SHP77 (cell line): ENCODE results near the gene SNRNP48.
A peak's percentile ranks its signal among the peaks of the same experiment; 100 is the strongest.

ENCODE experiments used
- DNase-seq, 2 experiments: peaks; one replicate each; lab custom pipeline; 2025; lab: John Stamatoyannopoulos, UW

Gene SNRNP48

GRCh38 chr6:7593229-7593628 is 3.2 kb downstream of the SNRNP48 start:
- no peak for DNase-seq

- no peak for DNase-seq
Observed at GRCh38 chr6:7594579-7595125, 4.7 kb downstream of the SNRNP48 start.

GRCh38 chr6:7604003-7604402 is 14.0 kb downstream of the SNRNP48 start:
- DNase-seq: no peak

DNA sequence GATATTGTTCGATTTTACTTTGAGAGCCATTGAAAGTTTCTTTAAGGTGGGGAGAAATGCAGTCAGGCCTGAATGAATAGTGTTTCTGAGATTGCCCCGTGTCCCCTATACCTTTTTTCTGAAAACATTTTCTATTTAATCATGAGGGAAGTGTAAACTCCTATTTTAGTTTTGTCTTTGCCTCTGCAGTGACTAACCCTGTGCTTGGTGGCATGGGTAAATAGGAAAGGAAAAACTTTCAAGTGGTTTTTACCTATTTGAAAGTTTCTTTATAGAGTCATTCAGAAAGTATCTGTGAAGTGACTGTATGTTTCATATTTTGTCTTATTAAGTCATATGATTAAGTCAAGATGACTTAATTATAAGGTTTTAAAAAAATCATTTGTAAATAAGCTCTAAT is 14.5 kb downstream of the SNRNP48 start:
- no peak for DNase-seq

DNA sequence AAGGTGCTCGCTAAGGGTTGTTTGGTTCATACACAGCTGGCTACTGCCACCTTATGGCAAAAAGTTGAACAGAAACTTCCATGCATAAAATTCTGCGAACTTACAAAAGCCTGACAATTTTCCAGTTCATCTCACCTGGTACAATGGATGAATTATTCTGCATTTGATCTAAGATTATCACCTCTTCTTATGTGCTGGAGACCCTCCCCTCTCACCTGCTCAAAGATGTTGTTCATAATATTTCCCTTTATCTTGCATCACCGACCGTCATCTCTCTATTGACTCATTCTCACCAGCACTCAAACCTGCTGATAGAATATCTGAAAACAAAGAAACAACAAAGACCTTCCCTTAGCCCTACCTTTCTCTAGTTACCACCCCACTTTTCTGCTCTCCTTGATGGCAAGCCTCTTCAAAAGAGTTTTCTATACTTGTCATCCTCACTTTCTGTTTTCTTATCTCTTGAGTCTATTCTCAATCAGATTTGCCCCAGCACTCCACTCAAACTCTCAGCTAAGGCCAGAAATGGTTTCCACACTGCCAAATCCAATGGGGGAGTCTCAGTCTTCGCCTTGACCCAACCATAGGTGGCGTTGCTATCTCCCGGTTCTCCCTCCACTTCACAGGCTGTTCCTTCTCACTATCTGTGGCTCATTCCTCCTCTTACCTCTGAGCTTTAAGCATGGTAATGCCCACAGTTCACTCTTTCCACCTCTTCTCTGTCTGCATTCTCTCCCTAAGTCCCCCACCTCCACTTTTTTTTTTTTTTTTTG is 25.8 kb downstream of the SNRNP48 start:
- peak; percentile 24 to 49 for DNase-seq

GRCh38 chr6:7617801-7618764 is 28.1 kb downstream of the SNRNP48 start:
- DNase-seq: no peak

DNA sequence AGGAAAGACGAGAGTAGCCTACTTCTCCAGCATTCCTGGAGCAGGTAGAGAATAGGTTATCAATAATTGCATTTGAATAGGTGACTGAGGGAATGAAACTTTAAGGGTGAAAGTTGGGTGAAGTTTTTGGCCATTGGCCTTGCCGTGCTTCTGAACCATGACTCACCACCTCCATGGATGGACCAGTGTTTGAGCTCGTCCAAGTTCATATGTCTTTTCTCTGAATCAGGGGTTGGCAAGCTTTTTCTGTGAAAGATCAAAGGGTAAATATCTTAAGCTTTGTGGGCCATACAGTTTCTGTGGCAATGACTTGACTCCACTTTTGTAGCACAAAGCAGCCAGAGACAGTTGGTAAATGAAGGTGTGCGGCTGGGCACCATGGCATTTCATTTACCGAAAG is 31.8 kb downstream of the SNRNP48 start:
- DNase-seq: no peak

DNA sequence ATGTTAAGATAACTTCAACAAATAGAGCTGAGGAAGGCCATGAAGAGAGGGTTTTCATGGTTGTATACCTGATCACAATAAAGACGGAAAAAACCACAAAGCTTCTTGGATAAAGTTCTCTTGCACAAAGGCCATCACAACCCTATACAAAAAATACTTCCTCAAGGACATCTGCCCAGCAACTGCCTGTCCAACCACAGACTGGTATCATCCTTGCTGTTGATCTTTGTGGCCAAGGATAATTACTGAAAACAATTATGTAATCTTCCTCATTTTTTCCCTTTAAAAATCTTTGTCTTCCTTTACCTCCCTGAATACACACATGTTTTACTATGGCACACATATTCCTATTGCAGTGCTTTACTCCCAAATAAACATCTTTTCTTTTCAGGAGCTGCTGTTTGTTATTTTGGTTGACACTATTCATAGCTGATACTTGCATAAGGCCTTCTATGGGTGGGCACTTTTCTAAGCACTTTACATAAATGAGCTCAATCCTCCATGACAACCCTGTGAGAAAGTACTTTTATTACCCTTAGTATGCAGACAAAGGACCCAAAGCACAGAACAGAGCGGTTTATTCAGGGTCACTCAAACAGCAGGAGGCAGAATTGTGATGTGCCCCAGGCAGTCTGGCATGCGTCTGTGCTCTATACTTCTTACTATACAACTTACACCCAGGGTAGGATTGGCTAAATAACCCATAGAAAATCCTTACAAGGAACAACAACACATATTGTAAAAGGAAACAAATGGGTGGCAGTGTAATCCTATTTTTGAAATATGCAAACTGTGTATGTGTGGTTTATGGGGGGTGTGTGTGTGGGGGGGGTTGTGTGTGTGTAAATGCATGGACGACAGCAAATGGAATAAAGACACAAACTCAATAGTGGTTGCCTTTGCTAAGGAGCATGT is 35.1 kb downstream of the SNRNP48 start:
- no peak for DNase-seq

DNA sequence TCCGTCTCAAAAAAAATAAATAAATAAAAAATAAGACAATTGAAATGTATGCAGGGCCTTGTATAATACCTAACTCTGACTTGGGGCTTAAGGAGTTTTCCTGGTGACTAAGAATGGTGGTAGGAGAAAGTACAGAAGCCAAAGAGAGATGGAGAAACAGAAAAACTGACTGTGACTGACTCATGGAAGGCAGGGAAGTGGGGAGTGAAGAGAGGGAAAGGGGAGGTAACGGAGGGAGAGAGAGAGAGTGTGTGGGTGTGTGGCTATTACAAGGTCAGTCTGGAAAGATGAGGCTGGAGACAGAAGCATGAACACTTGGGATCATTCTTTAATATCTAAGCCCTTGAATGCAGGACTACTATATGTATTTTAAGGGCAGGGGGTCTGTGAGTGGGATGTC is 38.5 kb downstream of the SNRNP48 start:
- no peak for DNase-seq

- no peak for DNase-seq
Observed at GRCh38 chr6:7628909-7629308, 38.9 kb downstream of the SNRNP48 start.

DNA sequence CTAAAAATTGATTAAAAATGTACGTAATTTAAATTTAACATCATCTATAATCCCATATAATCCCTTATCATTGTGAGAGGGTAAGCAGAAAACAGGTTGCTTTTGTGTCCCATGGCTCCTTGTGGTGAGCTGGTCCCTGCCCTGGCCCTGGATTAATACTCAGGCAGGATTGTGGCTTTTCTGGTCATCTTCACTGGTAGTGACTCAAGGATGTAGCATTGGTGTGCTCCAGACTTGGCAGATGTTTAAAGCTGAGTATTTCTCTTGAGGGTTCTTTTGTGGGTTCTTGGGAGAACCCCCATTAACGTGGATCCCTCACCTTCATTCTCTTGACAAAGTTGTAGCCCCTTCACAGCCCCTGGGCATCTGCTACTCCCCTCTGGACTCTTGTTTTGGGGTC is 39.3 kb downstream of the SNRNP48 start:
- DNase-seq: no peak

DNA sequence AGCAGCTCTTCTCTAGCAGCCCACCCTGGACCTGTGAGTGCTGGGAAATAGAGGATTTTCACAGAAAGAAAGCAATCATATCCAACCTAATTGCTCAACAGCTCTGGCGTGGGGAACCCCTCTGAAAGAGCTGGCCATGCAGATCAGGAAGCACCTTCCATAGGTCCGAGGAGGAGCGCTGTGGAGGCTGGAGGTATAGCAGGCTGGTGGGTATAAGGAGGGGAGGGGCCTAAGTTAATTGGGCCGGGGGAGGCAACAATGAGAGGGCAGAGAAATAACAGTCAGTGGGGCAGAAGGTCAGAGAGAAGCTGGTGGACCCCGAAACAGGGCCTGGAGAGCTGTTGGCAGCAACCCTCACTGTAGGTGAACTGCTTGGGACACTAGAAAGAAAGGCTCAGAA is 40.8 kb downstream of the SNRNP48 start:
- no peak for DNase-seq

- DNase-seq: no peak
Observed at GRCh38 chr6:7631466-7631865, 41.5 kb downstream of the SNRNP48 start.

DNA sequence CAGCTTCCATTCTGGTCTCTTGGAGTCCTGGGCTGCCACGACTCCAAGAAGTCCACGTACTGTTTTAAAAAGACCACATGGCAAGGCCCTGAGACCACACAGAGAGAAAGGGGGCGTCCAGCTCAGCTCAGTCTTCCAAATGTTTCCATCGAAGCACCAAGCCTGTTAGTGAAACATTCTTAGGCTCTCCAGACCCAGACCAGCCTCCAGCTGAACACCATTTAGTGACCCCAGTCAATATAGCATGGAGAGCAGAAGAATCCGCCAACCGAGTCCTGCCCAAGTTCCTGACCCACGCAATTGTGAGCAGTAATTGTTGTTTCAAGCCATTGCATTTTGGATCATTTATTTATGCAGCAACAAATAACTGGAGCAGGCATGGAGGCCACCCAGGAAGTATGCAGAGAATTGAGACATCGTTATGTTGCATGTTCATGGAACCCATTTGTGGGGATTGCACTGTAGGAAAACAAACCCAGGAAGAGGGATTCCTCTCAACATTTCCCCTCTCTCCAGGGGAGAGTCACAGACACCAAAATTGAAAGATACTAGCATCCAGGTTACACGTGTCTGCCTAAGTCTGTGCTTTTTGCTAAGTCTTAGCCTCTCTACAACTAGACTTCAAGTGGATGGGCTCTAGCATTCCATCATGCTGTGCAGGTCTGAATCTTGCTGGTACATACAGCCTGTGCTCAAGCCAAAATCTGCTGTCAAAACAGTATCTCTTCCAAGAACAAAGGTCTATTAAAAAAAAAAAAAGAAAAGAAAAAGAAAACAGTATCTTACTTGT is 42.7 kb downstream of the SNRNP48 start:
- DNase-seq: no peak

DNA sequence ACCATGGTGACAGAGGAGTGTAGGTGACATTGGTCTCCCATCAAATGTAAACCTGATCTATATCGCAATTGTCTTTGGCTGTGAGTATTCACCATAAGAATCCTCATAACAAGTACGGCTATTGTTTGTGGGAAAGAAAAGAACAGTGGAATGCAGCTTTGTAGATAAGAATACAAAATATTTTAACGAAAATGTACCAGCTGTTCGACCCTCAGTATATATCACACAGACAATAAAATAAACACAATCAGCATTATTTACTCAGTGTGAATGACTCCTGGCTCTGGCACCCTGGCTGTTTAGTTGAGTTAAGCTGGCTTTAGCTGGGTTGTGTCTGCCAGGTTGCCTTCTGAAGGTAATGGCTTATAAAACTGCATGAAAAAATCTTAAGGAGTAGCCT is 43.4 kb downstream of the SNRNP48 start:
- DNase-seq: no peak

DNA sequence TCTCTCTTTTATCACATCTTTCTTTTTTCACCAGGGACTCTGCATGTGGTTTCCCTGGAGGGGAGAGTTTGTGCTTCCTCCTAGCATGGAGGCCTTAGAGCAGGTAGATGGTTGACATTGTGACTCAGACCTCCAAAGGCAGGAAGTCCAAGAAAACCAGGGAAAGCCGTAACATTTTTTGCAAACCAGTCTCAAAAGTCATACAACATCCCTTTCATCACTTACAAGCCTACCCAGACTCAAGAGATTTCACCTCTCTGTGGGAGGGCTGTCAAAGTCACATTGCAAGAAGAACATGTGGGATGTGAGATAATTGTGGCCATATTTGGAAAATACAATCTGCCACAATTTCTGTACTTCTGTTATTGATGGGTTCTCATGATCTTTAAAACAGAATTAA is 46.2 kb downstream of the SNRNP48 start:
- DNase-seq: no peak

GRCh38 chr6:7637533-7637932 is 47.5 kb downstream of the SNRNP48 start:
- DNase-seq: no peak

DNA sequence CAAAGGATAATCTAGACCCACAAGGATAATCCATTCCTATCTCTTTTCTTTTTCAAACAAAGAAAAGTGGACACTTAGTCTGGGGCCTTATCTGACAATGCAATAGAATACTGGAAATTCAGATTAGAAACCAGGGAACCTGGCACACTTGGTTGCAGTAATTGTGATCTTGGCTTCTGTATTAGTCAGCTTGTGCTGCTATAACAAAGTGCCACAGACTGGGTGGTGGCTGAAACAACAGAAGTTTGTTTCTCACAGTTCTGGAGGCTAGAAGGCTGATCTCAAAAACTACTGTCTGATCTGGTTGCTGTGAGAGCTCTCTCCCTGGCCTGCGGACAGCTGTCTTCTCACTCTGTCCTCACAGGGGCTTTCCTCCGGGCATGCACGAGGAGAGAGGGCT is 49.4 kb downstream of the SNRNP48 start:
- no peak for DNase-seq

GRCh38 chr6:7640016-7640415 is 50.0 kb downstream of the SNRNP48 start:
- DNase-seq: no peak

DNA sequence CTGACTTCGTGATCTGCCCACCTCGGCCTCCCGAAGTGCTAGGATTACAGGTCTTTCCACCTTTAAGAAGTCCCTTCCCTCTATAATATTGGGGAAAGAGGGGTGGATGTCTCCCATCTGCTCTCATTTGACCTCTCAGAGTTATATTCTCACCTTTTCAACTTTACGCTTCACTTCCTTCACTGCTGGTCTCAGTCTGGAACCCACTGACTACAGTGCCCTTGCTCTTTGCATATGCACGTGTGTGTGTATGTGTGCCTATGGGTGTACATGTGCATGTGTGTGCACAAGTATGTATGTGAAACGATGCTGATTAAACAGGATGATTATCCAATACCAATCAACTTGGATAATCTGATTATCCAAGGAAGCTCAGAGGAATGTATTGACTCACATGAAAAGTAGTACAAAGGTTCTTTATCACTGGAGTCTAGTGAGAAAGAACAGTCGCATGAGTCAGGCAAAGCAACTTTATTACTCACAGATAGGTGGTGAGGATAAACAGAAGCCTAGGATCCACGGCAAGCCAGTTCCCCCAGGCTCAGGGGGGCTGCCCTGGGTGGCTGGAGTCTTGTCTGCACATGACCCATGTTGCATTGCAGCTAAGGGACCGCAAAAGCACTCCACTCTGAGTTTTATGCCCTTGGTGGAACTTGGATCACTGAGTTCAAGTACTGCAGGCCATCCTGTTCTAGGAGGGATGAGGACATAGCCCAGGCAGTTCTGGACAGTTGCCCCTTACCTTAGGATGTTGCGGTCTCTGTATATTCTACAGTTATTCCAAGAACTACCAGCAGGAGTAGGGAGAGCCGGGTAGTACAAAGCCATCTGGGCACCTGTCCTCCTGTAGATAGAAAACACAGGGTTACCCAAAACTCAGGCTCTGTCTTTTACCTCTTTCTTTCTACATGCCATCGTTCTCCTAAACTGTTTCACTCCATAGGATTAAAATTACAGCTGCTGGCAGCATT is 50.9 kb downstream of the SNRNP48 start:
- DNase-seq: no peak
